ENCODE data around the gene OSBPL1A.

DNA sequence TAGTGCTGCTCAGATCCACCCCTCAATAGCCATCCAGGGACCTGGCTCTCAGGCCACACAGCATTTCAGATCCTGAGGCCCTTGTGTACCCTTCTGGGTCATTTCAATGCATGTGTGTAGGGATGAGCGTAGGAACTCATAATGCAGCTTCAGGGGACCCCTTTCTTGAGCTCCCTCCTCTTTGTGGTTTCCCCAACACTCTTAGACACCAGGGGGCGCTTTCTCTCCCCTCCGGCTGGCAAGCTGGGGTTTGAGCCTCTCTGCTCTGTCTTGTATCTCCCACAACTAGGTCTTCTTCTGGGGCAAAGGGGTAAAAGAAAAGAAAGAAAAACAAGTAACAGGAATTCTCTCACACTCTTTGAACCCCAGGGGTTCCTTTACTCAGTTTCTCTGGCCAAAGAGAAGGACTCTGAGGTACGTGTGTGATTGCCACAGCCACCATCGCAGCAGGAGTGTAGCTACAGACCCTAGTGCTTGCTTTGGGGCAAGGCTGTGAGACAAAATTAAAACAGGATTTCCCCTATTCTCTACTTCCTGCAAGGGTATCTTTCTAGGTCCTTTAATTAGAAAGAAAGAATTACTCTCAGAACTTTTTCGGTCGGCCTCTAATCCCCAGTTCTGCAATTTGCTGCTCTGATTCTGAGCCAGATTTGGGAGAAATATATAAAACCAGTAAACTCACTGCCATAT, 220.8 kb downstream of the OSBPL1A start:
- no peak for TF ChIP-seq SUZ12 (IDR thresholded peaks at IDR 0.05)
- TF ChIP-seq FOXK2 (IDR thresholded peaks at IDR 0.05), result no peak
- TF ChIP-seq ARNT (IDR thresholded peaks at IDR 0.05), result no peak
